ENCODE data around the gene SETD4. TPM values are rescaled to one million over a fixed set of nuclear protein-coding genes. Genes with fewer than 3 reads are reported as not detected.

The SETD4 gene
- total and polyA plus RNA-seq, 2 of the 8 experiments (the other 6 are each of a cell fraction or from before 2014, with no cell fraction given), result 20.1 to 46.6 TPM

DNA sequence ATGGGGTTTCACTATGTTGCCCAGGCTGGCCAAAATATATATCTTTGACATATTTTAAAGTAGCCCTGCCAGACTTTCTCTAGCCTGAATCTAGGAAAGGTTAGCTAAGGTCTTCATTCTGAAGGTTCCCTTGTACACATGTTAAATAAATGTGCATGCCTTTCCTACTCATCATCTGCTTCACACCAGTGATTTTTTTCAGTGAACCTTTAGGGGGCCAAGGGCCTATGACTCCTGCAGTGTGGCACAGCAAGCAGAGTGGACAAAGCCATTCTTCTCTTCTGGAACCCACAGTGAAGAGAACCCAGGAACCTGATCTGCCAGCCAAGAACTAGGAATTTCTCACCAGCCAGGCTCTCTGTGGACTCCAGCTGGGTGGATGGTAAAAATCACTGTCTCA, 32.4 kb upstream of the SETD4 start (continued):
- TF ChIP-seq POU5F1 (IDR thresholded peaks at IDR 0.05; ENCODE audit: low read depth, low read length), result no peak
- TF ChIP-seq TAF1 (IDR thresholded peaks at IDR 0.05; ENCODE audit: low read depth, low read length), result no peak
- TF ChIP-seq E2F6 (IDR thresholded peaks at IDR 0.05), result no peak
- TF ChIP-seq ATF3 (IDR thresholded peaks at IDR 0.05; ENCODE audit: insufficient read depth, low read depth, low read length), result no peak
